ENCODE results near the gene PHC2. TPM values are rescaled to one million over a fixed set of nuclear protein-coding genes. Genes with fewer than 3 reads are reported as not detected.

PHC2 gene
- total RNA-seq, 1 donor from 2014 or later, result 124 TPM

DNA sequence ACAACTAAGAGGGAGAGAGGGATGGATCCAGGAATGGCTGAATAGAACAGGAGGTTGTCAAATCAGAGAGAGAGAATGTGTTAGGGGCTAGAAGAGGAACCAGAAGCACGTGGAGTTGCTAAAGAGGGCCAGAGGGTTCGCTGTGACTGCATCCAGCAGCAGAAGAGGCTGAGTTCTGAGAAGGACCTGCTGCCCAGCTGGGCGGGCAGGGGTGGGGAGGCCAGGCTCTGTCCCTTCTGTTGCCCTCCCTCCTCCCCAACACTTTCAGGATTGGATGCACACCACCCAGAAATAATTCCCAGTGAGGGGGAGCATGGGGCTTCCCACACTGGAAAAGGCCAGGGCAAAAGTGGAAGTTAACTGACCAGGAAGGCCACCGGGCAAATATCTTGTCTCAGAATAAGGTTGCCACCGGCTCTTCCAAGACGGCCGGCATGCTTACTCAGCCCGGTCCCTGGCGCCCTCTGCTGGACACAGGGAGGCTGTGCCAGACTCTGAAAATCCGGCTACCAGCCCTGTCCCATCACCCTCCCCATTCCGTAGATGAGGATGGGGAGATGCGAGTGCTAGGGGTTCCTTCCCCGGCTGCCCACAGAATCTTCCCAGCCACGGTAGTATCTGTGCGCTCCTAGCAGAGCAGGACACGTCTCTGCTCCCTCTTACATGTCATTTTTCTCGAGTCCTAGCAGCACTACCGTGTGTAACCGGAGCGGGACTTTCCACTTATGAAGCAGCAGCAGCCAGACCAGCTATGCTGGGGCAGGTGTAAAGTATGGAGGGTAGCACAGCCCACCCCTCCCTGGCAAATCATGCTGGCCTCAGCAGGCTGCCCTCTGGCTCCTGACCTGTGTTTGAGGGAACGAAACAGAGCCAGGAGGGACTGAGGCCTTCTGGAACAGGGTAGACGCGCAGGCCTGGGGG is 63.1 kb downstream of the PHC2 start:
- Histone ChIP-seq H3K27ac (no peak overlapping the region), H3K27me3 (no peaks in the 10 kb centered on the region), H3K36me3 (no peaks in the 10 kb centered on the region), H3K9me3 (no peaks in the 10 kb centered on the region), H3K4me1 (peaks cover 24% of the 10 kb centered on the region), H3K4me3 (no peak overlapping the region)
- ATAC-seq (peak; percentile 91), DNase-seq (peak; percentile 93)
- peak; percentile 99 for TF ChIP-seq CTCF (IDR thresholded peaks at IDR 0.05)
- intact Hi-C loops (cut with DNase I), result loop anchor here (5.0 kb wide), 1 partner anchor 70 kb away; no protein-coding TSS in a partner anchor

DNA sequence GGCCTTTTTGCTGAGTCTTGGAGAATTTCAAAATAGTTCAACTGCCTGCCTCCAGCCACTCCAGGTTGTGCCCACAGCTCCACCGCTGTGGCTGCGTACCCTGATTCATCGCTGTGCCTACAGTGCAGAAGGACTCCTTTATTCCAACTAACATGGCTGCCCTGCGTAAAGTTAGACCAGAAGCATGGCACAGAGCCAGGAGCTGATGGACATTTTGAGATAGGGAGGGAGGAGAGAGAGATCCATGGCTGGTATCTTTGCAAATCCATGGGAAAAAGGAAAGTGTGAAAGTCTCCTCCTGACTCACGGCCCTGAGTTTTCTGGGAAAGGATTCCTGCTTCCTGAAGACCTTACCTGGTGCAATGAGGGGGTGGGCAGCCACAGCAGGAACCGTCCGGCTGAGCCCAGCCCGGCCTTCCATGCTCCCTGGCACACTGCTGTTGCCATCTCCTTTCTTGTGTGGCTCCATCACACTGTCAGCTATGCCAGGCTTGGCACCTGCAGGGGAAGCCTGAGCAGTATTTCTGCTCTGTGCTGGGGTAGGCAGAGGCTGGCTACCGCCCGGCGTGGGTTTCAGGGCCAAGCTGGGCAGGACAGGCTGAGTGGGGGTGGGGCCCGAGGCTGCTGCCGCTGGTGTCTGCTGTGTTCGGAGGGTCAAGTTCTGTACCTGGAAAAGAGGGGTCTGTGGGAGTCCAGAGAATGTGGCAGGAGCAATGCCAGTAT is 64.0 kb downstream of the PHC2 start:
- Histone ChIP-seq H3K4me1 (peaks cover 25% of the 10 kb centered on the region), H3K36me3 (no peaks in the 10 kb centered on the region), H3K4me3 (no peak overlapping the region), H3K9me3 (no peaks in the 10 kb centered on the region), H3K27me3 (no peaks in the 10 kb centered on the region), H3K27ac (no peak overlapping the region)
- no peak for ATAC-seq
- no peak for TF ChIP-seq CTCF (IDR thresholded peaks at IDR 0.05)
- intact Hi-C loops (cut with DNase I), result loop anchor here (5.0 kb wide), 1 partner anchor 70 kb away; no protein-coding TSS in a partner anchor
- DNase-seq, result no peak

DNA sequence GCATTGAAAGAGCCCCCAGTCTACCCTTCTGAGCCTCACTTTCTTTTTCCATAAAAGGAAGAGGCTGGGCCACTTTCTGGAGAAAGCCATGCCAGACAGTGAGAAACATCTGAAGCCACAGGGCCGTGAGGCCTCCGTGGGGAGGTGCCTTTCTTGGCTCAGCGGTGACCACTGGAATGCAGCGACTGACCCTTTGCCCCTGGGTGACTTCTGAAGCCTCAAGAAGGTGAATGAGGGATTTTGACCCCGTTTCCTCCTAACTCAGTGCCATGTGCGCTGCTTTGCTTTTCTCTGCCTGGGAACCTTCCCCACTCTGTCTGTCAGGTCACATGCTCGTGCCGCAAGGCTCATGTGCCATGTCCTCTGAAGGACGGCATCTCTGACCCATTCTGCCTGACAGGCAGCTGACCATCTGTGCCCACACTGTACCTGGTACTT is 65.3 kb downstream of the PHC2 start:
- H3K4me1 ChIP-seq, result peaks cover 32% of the 10 kb centered on the region
- H3K27me3 ChIP-seq, result no peaks in the 10 kb centered on the region
- H3K36me3 ChIP-seq, result no peaks in the 10 kb centered on the region
- H3K27ac ChIP-seq, result peak overlapping the region; percentile 45
- no peak for DNase-seq
- no peak for ATAC-seq
- no peaks in the 10 kb centered on the region for H3K9me3 ChIP-seq
- intact Hi-C loops (cut with DNase I), result loop anchor here (5.0 kb wide), 1 partner anchor 68 kb away; no protein-coding TSS in a partner anchor
- no peak overlapping the region for H3K4me3 ChIP-seq
- TF ChIP-seq CTCF (IDR thresholded peaks at IDR 0.05), result no peak

DNA sequence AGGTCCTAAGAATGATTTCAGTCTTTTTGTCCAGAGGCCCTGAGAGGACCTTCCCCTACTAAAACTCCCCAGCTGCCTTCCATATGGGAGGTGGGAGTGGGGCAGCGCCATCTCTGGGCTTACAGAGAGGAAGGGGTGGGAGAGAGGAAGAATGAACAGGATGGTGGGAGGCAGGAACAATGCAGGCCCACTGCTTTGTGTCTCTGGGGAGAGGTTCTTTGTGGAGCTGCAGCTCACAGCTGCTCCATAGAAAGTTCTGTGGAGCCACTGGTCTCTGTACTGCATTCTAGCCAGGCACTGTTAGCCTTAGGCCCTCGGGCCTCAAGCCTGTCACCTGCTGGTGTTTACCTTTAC is 66.4 kb downstream of the PHC2 start:
- TF ChIP-seq CTCF (IDR thresholded peaks at IDR 0.05), result no peak
- no peaks in the 10 kb centered on the region for H3K27me3 ChIP-seq
- no peaks in the 10 kb centered on the region for H3K9me3 ChIP-seq
- intact Hi-C loops (cut with DNase I), result no loop called here
- H3K4me3 ChIP-seq, result no peak overlapping the region
- H3K36me3 ChIP-seq, result no peaks in the 10 kb centered on the region
- ATAC-seq (no peak), DNase-seq (no peak)
- peak overlapping the region; percentile 45 for H3K27ac ChIP-seq
- peaks cover 32% of the 10 kb centered on the region for H3K4me1 ChIP-seq

DNA sequence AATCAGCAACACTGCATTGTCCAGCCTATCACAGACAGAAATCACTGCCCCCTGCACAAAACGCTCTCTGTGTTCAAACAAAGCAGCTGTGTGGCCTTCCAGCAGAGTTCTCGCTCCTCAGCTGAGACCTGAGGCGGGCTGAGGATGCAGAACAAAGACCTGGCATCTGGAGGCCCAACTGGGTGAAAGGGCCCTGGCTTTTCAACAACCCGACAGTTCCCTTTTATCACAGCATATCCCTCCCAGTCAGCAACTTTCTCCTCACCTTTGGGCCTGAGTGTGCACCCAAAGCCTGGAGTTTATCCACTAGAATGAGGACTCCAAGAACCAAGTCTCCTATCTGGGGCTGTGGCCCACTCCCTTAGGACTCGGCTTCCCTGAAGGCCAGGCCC is 67.4 kb downstream of the PHC2 start:
- intact Hi-C loops (cut with DNase I), result no loop called here
- Histone ChIP-seq H3K27me3 (no peaks in the 10 kb centered on the region), H3K4me3 (no peak overlapping the region), H3K4me1 (peaks cover 32% of the 10 kb centered on the region), H3K27ac (peak overlapping the region; percentile 68), H3K9me3 (no peaks in the 10 kb centered on the region), H3K36me3 (no peaks in the 10 kb centered on the region)
- DNase-seq (no peak), ATAC-seq (no peak)
- TF ChIP-seq CTCF (IDR thresholded peaks at IDR 0.05), result no peak

All from upper lobe of right lung (tissue), 1 donor.